ENCODE data around the gene MESD.

Gene MESD

GRCh38 chr15:81014446-81015093 is 25.0 kb upstream of the MESD start:
- DNase-seq, result no peak

GRCh38 chr15:81013396-81013929 is 23.8 kb upstream of the MESD start:
- DNase-seq, result no peak

GRCh38 chr15:81012588-81012987 is 23.0 kb upstream of the MESD start:
- DNase-seq, result no peak

GRCh38 chr15:81011593-81011992 is 22.0 kb upstream of the MESD start:
- no peak for DNase-seq

GRCh38 chr15:81010086-81010485 is 20.5 kb upstream of the MESD start:
- DNase-seq, result no peak

- DNase-seq, result no peak
These were observed 18.7 kb upstream of the MESD start for GRCh38 chr15:81008312-81008711.

- DNase-seq, result no peak
These were observed 17.9 kb upstream of the MESD start for GRCh38 chr15:81007428-81008064.

GRCh38 chr15:81006124-81006523 is 16.5 kb upstream of the MESD start:
- DNase-seq, result no peak

- DNase-seq, result no peak
These were observed 13.4 kb upstream of the MESD start for GRCh38 chr15:81003097-81003350.

GRCh38 chr15:81002331-81003096 is 12.9 kb upstream of the MESD start:
- no peak for DNase-seq

- DNase-seq, result no peak
These were observed 12.4 kb upstream of the MESD start for GRCh38 chr15:81002009-81002330.

- peak; percentile 35 for DNase-seq
These were observed 11.8 kb upstream of the MESD start for GRCh38 chr15:81001152-81002008.

- peak; percentile 65 for DNase-seq
These were observed 11.1 kb upstream of the MESD start, which contains the start of gene TLNRD1 for GRCh38 chr15:81000624-81001151. TSS of gene TLNRD1 (plus strand) at chr15:81000923. CDS start at chr15:81002272, 1,349 bp downstream.

- no peak for DNase-seq
These were observed 10.6 kb upstream of the MESD start for GRCh38 chr15:81000144-81000623.

- DNase-seq, result no peak
These were observed 10.0 kb upstream of the MESD start for GRCh38 chr15:80999623-81000036.

GRCh38 chr15:80998251-80998650 is 8.6 kb upstream of the MESD start:
- no peak for DNase-seq

- DNase-seq, result no peak
These were observed 8.1 kb upstream of the MESD start for GRCh38 chr15:80997692-80998091.

GRCh38 chr15:80996247-80996646 is 6.6 kb upstream of the MESD start:
- DNase-seq, result no peak

- DNase-seq, result no peak
These were observed 2.8 kb upstream of the MESD start for GRCh38 chr15:80992441-80992840.

GRCh38 chr15:80992006-80992405 is 2.4 kb upstream of the MESD start:
- no peak for DNase-seq

- no peak for DNase-seq
These were observed 1.8 kb upstream of the MESD start for GRCh38 chr15:80991421-80991820.

- DNase-seq, result no peak
These were observed 1.3 kb upstream of the MESD start for GRCh38 chr15:80990955-80991354.

- no peak for DNase-seq
These were observed 520 bp downstream of the MESD start for GRCh38 chr15:80989081-80989517.

Measured in T1000 (cell line).